Stimulated activated CD4-positive, alpha-beta T cell treated with anti-CD3 and anti-CD28 coated beads, TNF-alpha, amount 100 ng/mL, for 1 hour (primary cell): ENCODE results near the gene UBE2L3.
A peak's percentile ranks its signal among the peaks of the same experiment; 100 is the strongest.
"Not testable (repeated sequence)": the region's sequence is repeated elsewhere in the genome, so short reads cannot be mapped to it uniquely, and the experiment has no call there.

Experiments
- DNase-seq, 3 donors: peaks; one replicate each; pipeline ENCODE4 v3.0.0-alpha.2; 2020; ENCODE audit warnings: low read depth in 3 of 3, low spot score in 1 of 3

The UBE2L3 gene

GRCh38 chr22:21626073-21626734, 58.7 kb downstream of the UBE2L3 start:
- no peak for DNase-seq

GRCh38 chr22:21626735-21627469, 59.4 kb downstream of the UBE2L3 start:
- DNase-seq: no peak

GRCh38 chr22:21628386-21629254, 61.1 kb downstream of the UBE2L3 start:
- no peak for DNase-seq

GRCh38 chr22:21629255-21630149, 62.0 kb downstream of the UBE2L3 start, which contains the start of gene YDJC:
Gene YDJC (minus strand): TSS chr22:21630022. CDS start chr22:21630014, 8 bp downstream.
- DNase-seq: peak; percentile 86 to 96 (median 89)

GRCh38 chr22:21631025-21631424, 63.5 kb downstream of the UBE2L3 start:
- no peak for DNase-seq

- peak in 2 of 3 donors; percentile 31 to 39 for DNase-seq
Measured at GRCh38 chr22:21632237-21632895, 64.9 kb downstream of the UBE2L3 start, which contains the start of gene CCDC116. Gene CCDC116 (plus strand): TSS chr22:21632760. CDS start chr22:21633182, 422 bp downstream.

- no peak for DNase-seq
Measured at GRCh38 chr22:21632931-21633330, 65.4 kb downstream of the UBE2L3 start.

- DNase-seq: no peak
Measured at GRCh38 chr22:21633481-21633880, 66.0 kb downstream of the UBE2L3 start.

- DNase-seq: no peak
Measured at GRCh38 chr22:21634081-21634480, 66.6 kb downstream of the UBE2L3 start.

- no peak for DNase-seq
Measured at GRCh38 chr22:21634844-21635243, 67.3 kb downstream of the UBE2L3 start.

GRCh38 chr22:21635771-21636510, 68.4 kb downstream of the UBE2L3 start:
- DNase-seq: no peak

- no peak for DNase-seq
Measured at GRCh38 chr22:21636629-21637218, 69.2 kb downstream of the UBE2L3 start.

- DNase-seq: not testable (repeated sequence)
Measured at GRCh38 chr22:21637450-21637849, 69.9 kb downstream of the UBE2L3 start.

- no peak for DNase-seq
Measured at GRCh38 chr22:21639359-21639758, 71.8 kb downstream of the UBE2L3 start.

- no peak for DNase-seq
Measured at GRCh38 chr22:21640810-21641209, 73.3 kb downstream of the UBE2L3 start.

- no peak for DNase-seq
Measured at GRCh38 chr22:21641417-21641788, 73.9 kb downstream of the UBE2L3 start.

GRCh38 chr22:21641789-21642583, 74.5 kb downstream of the UBE2L3 start, which contains the start of gene SDF2L1:
Gene SDF2L1 (plus strand): TSS chr22:21642302. CDS start chr22:21642337, 35 bp downstream.
- DNase-seq: peak; percentile 95 to 98 (median 95)
